Uterus (tissue), 2 donors: ENCODE measurements around the gene NPEPL1.

Source experiments
- CTCF ChIP-seq, 4 experiments: fragments of 200-600 bp in 2 of 4; fragments of 450-650 bp in 2 of 4; sonication (generic) in 2 of 4; IDR thresholded peaks; one replicate each; pipeline ENCODE4 v1.5.1; 2016 to 2019; ENCODE audit warnings: antibody characterized with exemption in 4 of 4, mild to moderate bottlenecking in 2 of 4, moderate library complexity in 1 of 4
- POLR2A ChIP-seq, 2 donors: fragments of 450-650 bp; IDR thresholded peaks; one replicate each; pipeline ENCODE4 v1.6.1; 2016; ENCODE audit warnings: antibody characterized with exemption in 2 of 2, mild to moderate bottlenecking in 1 of 2, moderate library complexity in 1 of 2

GRCh38 chr20:58690396-58691135 lies 2.0 kb upstream of the NPEPL1 start:
- TF ChIP-seq CTCF (IDR thresholded peaks at IDR 0.05), result no peak
- TF ChIP-seq POLR2A (IDR thresholded peaks at IDR 0.05), result no peak
